Measurements from ENCODE around the gene PEX10.

Gene PEX10

DNA sequence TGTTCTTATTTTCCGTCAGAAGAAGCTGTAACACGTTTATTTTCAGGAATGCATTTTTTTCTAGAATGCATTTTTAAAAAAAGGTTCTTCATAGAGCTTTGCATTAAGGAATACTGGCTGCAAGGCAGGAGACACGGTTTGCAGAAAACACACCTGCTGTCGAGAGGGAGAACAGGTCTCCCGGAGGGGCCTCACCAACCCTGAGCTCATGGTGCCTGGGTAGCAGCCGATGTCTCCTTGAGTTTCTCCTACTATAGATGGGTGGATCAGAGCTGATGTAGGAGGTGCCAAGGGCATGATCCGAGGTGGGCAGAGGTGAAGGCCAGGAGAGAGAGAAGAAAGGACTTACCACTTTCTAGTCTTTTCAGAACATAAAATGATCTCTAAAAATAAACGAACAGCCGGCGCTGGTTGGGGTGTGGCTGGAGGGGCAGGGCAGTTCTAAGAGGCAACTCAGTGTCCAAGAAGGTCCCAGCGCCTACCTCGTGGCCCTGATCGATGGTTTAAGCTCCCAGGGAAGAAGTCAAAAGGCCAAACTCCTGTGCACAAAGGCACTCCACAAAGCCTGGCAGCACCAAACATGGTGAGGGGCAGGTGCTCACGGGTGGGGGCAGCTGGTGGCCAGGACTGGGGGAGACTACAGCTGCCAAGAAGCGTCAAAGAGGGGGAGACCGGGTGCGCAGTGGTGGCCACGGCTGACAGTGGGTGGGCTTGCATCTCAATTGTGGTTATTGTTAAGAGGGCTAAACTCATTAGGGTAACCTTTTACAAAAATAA is 33.2 kb downstream of the PEX10 start:
- Histone ChIP-seq H3K27me3 (no peaks in the 10 kb centered on the region), H3K4me1 (ENCODE audit: control insufficient read depth in 1 of 2, insufficient read depth in 1 of 2, low read depth in 1 of 2, low read length in 1 of 2) (no peaks in the 10 kb centered on the region), H3K4me3 (ENCODE audit: low read depth in 1 of 2, low read length in 1 of 2) (no peak overlapping the region), H3K27ac (no peak overlapping the region), H3K36me3 (no peaks in the 10 kb centered on the region), H3K9me3 (no peaks in the 10 kb centered on the region)
- TF ChIP-seq, protein P1, sequence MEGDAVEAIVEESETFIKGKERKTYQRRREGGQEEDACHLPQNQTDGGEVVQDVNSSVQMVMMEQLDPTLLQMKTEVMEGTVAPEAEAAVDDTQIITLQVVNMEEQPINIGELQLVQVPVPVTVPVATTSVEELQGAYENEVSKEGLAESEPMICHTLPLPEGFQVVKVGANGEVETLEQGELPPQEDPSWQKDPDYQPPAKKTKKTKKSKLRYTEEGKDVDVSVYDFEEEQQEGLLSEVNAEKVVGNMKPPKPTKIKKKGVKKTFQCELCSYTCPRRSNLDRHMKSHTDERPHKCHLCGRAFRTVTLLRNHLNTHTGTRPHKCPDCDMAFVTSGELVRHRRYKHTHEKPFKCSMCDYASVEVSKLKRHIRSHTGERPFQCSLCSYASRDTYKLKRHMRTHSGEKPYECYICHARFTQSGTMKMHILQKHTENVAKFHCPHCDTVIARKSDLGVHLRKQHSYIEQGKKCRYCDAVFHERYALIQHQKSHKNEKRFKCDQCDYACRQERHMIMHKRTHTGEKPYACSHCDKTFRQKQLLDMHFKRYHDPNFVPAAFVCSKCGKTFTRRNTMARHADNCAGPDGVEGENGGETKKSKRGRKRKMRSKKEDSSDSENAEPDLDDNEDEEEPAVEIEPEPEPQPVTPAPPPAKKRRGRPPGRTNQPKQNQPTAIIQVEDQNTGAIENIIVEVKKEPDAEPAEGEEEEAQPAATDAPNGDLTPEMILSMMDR (IDR thresholded peaks at IDR 0.05) = no peak

DNA sequence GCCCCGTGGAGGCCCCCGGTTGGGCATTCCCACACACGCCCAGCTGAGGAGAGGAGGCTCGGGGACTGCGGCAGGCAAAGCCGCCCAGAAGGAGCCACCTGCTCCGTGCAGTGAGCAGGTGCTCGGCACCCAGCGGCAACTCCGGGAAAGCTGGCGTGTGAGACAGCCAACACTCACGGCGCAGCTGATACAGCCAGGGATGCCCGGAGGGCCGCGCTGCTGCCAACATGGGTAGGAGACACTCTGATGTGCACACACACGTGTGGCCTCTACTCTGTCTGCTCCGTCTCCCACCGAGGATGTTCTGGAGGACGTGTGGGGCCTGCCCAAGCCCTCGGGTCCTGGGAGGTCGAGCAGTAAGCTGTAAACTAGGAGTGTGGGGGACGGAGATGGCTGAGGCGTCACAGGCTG is 33.9 kb downstream of the PEX10 start:
- Histone ChIP-seq H3K4me1 (ENCODE audit: control insufficient read depth in 1 of 2, insufficient read depth in 1 of 2, low read depth in 1 of 2, low read length in 1 of 2) (no peaks in the 10 kb centered on the region), H3K27me3 (no peaks in the 10 kb centered on the region), H3K4me3 (ENCODE audit: low read depth in 1 of 2, low read length in 1 of 2) (no peak overlapping the region), H3K9me3 (no peaks in the 10 kb centered on the region), H3K27ac (no peak overlapping the region), H3K36me3 (no peaks in the 10 kb centered on the region)
- TF ChIP-seq, protein P1 (IDR thresholded peaks at IDR 0.05) = no peak

DNA sequence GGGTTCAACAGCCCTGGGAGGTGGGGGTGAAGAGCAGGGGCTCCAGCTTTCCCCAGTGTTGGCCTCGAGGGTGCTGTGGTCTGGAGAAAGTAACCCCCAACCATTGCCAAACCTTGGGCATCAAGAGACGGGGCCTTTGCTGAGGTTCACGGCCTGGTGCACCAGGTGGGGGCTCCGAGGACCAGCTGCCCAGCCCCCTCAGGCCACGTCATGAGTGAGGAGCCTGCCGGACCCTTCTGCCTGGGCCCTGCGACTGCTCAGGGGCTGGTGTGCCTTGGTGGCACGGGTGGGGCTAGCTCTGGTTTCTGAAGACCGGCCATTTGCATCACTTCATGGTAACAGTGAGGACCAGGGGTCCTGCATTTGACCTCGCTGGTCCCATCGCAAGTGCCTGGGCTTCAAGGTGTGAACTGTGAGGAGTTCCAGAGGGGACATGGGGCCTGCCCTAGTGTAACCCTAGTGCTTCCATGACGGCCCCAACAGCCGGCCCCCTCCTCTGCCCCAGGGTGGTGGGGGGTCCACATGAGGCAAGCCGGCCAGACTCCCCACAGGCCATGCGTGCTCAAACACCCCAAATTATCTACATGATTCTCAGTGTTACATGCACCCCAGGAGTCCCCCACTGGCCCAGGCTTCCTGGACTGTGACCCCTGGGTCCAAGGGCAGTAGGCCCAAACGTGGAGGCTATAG is 34.5 kb downstream of the PEX10 start:
- Histone ChIP-seq H3K4me1 (ENCODE audit: control insufficient read depth in 1 of 2, insufficient read depth in 1 of 2, low read depth in 1 of 2, low read length in 1 of 2) (no peaks in the 10 kb centered on the region), H3K27me3 (no peaks in the 10 kb centered on the region), H3K36me3 (no peaks in the 10 kb centered on the region), H3K4me3 (ENCODE audit: low read depth in 1 of 2, low read length in 1 of 2) (no peak overlapping the region), H3K9me3 (no peaks in the 10 kb centered on the region), H3K27ac (no peak overlapping the region)
- TF ChIP-seq, protein P1 (IDR thresholded peaks at IDR 0.05) = no peak

DNA sequence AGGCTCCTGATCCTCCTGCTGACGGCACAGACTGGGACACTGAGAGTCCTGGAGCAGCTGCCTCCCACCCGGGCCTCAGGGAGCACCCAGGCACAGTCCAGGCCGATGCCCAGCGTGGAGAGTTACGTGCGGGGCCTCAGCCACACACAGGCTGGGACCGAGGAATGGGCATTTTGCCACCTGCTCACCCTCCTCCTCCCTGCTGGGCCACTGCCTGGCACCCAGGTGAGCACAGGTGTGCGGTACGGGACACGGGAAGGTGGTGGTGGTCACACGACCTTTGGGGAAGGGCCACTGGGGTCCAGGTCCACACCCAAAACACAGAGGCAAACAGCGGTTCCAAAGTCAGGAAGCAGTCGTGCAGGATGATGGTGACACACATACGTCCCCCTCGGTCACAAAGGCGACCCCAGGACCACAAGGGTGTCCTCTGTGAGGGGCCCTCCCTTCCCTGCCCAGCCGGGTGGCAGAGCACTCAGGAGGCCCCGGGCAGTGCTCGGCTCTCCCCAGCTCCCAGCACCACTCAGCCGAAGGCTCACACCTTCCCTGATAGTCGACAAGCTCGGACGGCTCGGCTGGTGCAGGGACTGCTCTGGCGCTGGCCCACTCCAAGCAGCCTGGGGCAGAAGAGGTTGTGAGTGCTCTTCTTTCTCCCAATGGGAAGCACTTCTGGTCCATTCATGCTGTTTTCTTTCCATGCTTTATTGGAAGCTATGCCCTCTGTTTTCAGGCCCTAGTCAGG is 35.3 kb downstream of the PEX10 start:
- Histone ChIP-seq H3K9me3 (no peaks in the 10 kb centered on the region), H3K36me3 (no peaks in the 10 kb centered on the region), H3K27me3 (no peaks in the 10 kb centered on the region), H3K4me1 (ENCODE audit: control insufficient read depth in 1 of 2, insufficient read depth in 1 of 2, low read depth in 1 of 2, low read length in 1 of 2) (no peaks in the 10 kb centered on the region), H3K27ac (no peak overlapping the region), H3K4me3 (ENCODE audit: low read depth in 1 of 2, low read length in 1 of 2) (no peak overlapping the region)
- TF ChIP-seq, protein P1 (IDR thresholded peaks at IDR 0.05) = no peak

DNA sequence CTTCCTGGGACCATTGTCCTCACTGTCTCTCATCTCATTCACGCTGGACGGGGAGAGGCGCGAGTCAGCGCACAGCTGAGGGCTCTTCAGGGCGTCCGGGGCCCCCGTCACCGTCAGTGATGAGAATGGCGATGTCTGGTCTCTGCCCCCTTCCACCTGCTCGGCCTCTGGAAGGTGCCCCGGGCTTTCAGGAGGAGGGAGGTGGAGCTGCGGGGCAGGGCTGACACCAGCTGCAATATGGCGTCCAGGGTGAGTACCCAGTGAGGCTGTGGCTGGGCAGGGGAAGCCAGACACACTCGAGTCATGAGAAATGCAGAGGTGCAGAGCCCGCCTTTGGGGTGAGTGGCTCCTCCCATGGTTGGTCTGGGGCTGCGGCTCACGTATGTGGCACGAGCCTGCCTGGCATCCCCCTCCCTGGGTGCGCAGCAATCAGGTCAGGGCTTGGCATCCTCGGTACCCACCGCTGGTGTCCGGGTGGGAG is 36.1 kb downstream of the PEX10 start:
- TF ChIP-seq, protein P1 (IDR thresholded peaks at IDR 0.05) = no peak
- Histone ChIP-seq H3K36me3 (no peaks in the 10 kb centered on the region), H3K4me1 (ENCODE audit: control insufficient read depth in 1 of 2, insufficient read depth in 1 of 2, low read depth in 1 of 2, low read length in 1 of 2) (no peaks in the 10 kb centered on the region), H3K27me3 (no peaks in the 10 kb centered on the region), H3K4me3 (ENCODE audit: low read depth in 1 of 2, low read length in 1 of 2) (no peak overlapping the region), H3K9me3 (no peaks in the 10 kb centered on the region), H3K27ac (no peak overlapping the region)

All from neutrophil (primary cell).